Sigmoid colon (tissue), 7 donors: ENCODE measurements around the gene CEACAM5. TPM values are rescaled to one million over a fixed set of nuclear protein-coding genes. Genes with fewer than 3 reads are reported as not detected.

Source experiments
- DNase-seq: peaks from one replicate; pipeline ENCODE4 v3.0.0-alpha.2; 2019
- H3K27ac ChIP-seq, 4 donors: fragments of 200-600 bp; sonication (generic); one replicate each; pipeline ENCODE4 v1.5.1; 2016 to 2019; ENCODE audit warnings: mild to moderate bottlenecking in 1 of 4
- H3K27me3 ChIP-seq, 3 donors: fragments of 200-600 bp; sonication (generic); one replicate each; pipeline ENCODE4 v1.5.1; 2019; ENCODE audit warnings: mild to moderate bottlenecking in 1 of 3
- H3K36me3 ChIP-seq, 4 donors: fragments of 200-600 bp; sonication (generic); one replicate each; pipeline ENCODE4 v1.5.1; 2016 to 2019
- H3K4me1 ChIP-seq, 4 donors: fragments of 200-600 bp; sonication (generic); one replicate each; pipeline ENCODE4 v1.5.1; 2017 to 2019
- H3K4me3 ChIP-seq, 4 donors: fragments of 200-600 bp; sonication (generic); one replicate each; pipeline ENCODE4 v1.5.1; 2017 to 2019; ENCODE audit warnings: mild to moderate bottlenecking in 2 of 4, moderate library complexity in 1 of 4
- H3K9me3 ChIP-seq, 4 donors: fragments of 200-600 bp in 3 of 4; sonication (generic) in 3 of 4; one replicate each; pipeline versions ENCODE4 v1.5.1 to v1.6.1; 2013 to 2019
- EP300 ChIP-seq, 4 donors: sonication (generic); formaldehyde crosslinking; IDR thresholded peaks; one replicate each; pipeline ENCODE4 v1.6.1; 2017; ENCODE audit warnings: antibody characterized with exemption in 4 of 4
- POLR2A ChIP-seq, 2 donors: fragments of 450-650 bp; IDR thresholded peaks; one replicate each; pipeline ENCODE4 v1.6.1; 2016; ENCODE audit warnings: antibody characterized with exemption in 2 of 2, mild to moderate bottlenecking in 2 of 2, moderate library complexity in 2 of 2
- POLR2AphosphoS5 ChIP-seq, 4 donors: sonication (generic); formaldehyde crosslinking; IDR thresholded peaks; one replicate each; pipeline ENCODE4 v1.6.1; 2017; ENCODE audit warnings: antibody characterized with exemption in 4 of 4
- WGBS, 2 donors: extraction: QIAGEN DNeasy Blood & Tissue Kit; methylation state at CpG; one replicate each; pipeline ENCODE4 v1.1.7; 2013; 5-methylcytosine and 5-hydroxymethylcytosine counted together
- intact Hi-C: fragments of 100-400 bp; cut with DNase I; formaldehyde crosslinking; loops from one replicate; pipeline ENCODE4 v1.15.1; 2023
- polyA plus RNA-seq, 3 donors: library from polyadenylated mRNA; stranded (reverse); fragments of 200-250 nt; gene quantifications; one replicate each; pipeline ENCODE4 v1.2.3, GENCODE V29; 2013
- total RNA-seq, 4 donors: library from RNA; depleted of rRNA; stranded (reverse); fragments of >200 nt; gene quantifications; one replicate each; pipeline ENCODE4 v1.1.0, GENCODE V29; 2016
- TF ChIP-seq, protein P1 (sequence below), 4 experiments: fragments of 450-650 bp in 3 of 4; fragments of 200-600 bp in 1 of 4; IDR thresholded peaks; one replicate each; pipeline ENCODE4 v1.5.1; 2016 to 2019; ENCODE audit warnings: antibody characterized with exemption in 4 of 4, mild to moderate bottlenecking in 3 of 4, moderate library complexity in 2 of 4
- donor health status: healthy with polysubstance abuse.
- donor health status: Bipolar disorder and iron deficiency.
- donor health status: healthy.

CEACAM5 gene
- total and polyA plus RNA-seq, 7 donors = 0.16 to 1,632 (median 87.8) TPM; not detected in 1

- TF ChIP-seq POLR2AphosphoS5 (IDR thresholded peaks at IDR 0.05) (no peak), POLR2A (IDR thresholded peaks at IDR 0.05) (no peak), EP300 (IDR thresholded peaks at IDR 0.05) (no peak)
- TF ChIP-seq, protein P1, sequence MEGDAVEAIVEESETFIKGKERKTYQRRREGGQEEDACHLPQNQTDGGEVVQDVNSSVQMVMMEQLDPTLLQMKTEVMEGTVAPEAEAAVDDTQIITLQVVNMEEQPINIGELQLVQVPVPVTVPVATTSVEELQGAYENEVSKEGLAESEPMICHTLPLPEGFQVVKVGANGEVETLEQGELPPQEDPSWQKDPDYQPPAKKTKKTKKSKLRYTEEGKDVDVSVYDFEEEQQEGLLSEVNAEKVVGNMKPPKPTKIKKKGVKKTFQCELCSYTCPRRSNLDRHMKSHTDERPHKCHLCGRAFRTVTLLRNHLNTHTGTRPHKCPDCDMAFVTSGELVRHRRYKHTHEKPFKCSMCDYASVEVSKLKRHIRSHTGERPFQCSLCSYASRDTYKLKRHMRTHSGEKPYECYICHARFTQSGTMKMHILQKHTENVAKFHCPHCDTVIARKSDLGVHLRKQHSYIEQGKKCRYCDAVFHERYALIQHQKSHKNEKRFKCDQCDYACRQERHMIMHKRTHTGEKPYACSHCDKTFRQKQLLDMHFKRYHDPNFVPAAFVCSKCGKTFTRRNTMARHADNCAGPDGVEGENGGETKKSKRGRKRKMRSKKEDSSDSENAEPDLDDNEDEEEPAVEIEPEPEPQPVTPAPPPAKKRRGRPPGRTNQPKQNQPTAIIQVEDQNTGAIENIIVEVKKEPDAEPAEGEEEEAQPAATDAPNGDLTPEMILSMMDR (IDR thresholded peaks at IDR 0.05) = no peak
- Histone ChIP-seq H3K27ac (no peak overlapping the region), H3K36me3 (no peaks in the 10 kb centered on the region), H3K9me3 (no peaks in the 10 kb centered on the region), H3K27me3 (peaks cover 0 to 6% (median 0%) of the 10 kb centered on the region in 3 donors), H3K4me3 (no peak overlapping the region), H3K4me1 (no peaks in the 10 kb centered on the region)
- 87 to 96% methylated on average over 2 of the region's 2 CpGs for WGBS, 2 donors
- intact Hi-C loops = no loop called here
- DNase-seq = no peak
These were observed 63.0 kb downstream of the CEACAM5 start for GRCh38 chr19:41771410-41771809.

DNA sequence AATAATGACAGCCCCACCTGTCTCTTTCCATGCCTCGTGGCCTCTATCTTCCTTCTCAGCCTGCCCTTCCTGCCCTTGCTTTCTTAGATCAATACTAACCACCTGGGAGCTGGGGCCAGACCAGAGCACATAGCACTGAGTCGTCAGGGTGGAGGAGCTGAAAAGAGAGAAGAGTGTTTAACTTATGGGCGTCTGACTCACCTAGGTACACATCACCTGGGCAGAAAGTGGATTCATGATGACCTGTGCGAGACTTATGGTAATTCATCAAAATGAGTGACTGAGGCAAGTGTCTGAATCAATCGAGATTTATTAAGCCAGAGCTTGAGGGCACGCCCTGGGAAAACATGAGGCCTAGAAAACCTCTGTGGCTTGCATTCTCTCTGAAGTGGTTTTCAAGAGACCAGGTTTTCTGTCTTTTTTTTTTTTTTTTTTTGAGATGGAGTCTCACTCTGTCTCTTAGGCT lies 66.1 kb downstream of the CEACAM5 start:
- no peak for DNase-seq
- 11 to 39% methylated on average over 6 of the region's 6 CpGs for whole genome bisulfite sequencing, 2 donors
- TF ChIP-seq, protein P1 (IDR thresholded peaks at IDR 0.05) = no peak
- Histone ChIP-seq H3K9me3 (no peaks in the 10 kb centered on the region), H3K27ac (no peak overlapping the region), H3K27me3 (peaks cover 0 to 6% (median 0%) of the 10 kb centered on the region in 3 donors), H3K36me3 (no peaks in the 10 kb centered on the region), H3K4me1 (no peaks in the 10 kb centered on the region), H3K4me3 (no peak overlapping the region)
- intact Hi-C loops = no loop called here

- Histone ChIP-seq H3K9me3 (no peaks in the 10 kb centered on the region), H3K4me1 (no peaks in the 10 kb centered on the region), H3K36me3 (no peaks in the 10 kb centered on the region), H3K27ac (no peak overlapping the region), H3K27me3 (peaks cover 0 to 21% (median 0%) of the 10 kb centered on the region in 3 donors), H3K4me3 (no peak overlapping the region)
- WGBS, 2 donors = 29 to 53% methylated on average over 2 of the region's 2 CpGs
- DNase-seq = no peak
- TF ChIP-seq POLR2A (IDR thresholded peaks at IDR 0.05) (no peak), EP300 (IDR thresholded peaks at IDR 0.05) (no peak), POLR2AphosphoS5 (IDR thresholded peaks at IDR 0.05) (no peak)
- TF ChIP-seq, protein P1 (IDR thresholded peaks at IDR 0.05) = no peak
- intact Hi-C loops = no loop called here
These were observed 68.3 kb downstream of the CEACAM5 start for GRCh38 chr19:41776700-41777099.

Other genes starting within 250 kb of the CEACAM5 start
- gene CEACAM21, start 132.5 kb upstream of the CEACAM5 start, total RNA-seq = 1 to 10 TPM in 3 of 4 donors, not detected in 1; 1.5 to 4.3 (median 2.2) TPM
- gene CEACAM21, start 132.5 kb upstream of the CEACAM5 start, polyA plus RNA-seq = 10 to 100 TPM in 1 of 3 donors, not detected in 2; 11.9 TPM
- gene CEACAM4, start 81.6 kb upstream of the CEACAM5 start, total RNA-seq = 1 to 10 TPM in 2 of 4 donors, not detected in 2; 1.9 to 3.6 TPM
- 1 to 10 TPM in 1 of 3 donors, not detected in 2; 1.6 TPM for gene CEACAM4, start 81.6 kb upstream of the CEACAM5 start, polyA plus RNA-seq
- gene CEACAM7, start 20.4 kb upstream of the CEACAM5 start, total RNA-seq = 1 to 10 TPM in 2 of 4 donors, under 1 TPM in 1, not detected in 1; 0.49 to 1.4 (median 1.1) TPM
- 1,000 to 10,000 TPM in 1 of 3 donors, 100 to 1,000 TPM in 2; 282 to 1,079 (median 306) TPM for gene CEACAM7, start 20.4 kb upstream of the CEACAM5 start, polyA plus RNA-seq
- under 1 TPM in 3 of 4 donors, not detected in 1; 0.27 to 0.71 (median 0.28) TPM for gene CEACAM6, start 46.9 kb downstream of the CEACAM5 start, total RNA-seq
- gene CEACAM6, start 46.9 kb downstream of the CEACAM5 start, polyA plus RNA-seq = 100 to 1,000 TPM in 2 of 3 donors, 10 to 100 TPM in 1; 35.4 to 516 (median 161) TPM
- not detected for gene CEACAM3, start 88.0 kb downstream of the CEACAM5 start, total RNA-seq
- 1 to 10 TPM in 1 of 3 donors, not detected in 2; 2.3 TPM for gene CEACAM3, start 88.0 kb downstream of the CEACAM5 start, polyA plus RNA-seq
- gene LYPD4, start 136.1 kb downstream of the CEACAM5 start, total RNA-seq = not detected
- gene LYPD4, start 136.1 kb downstream of the CEACAM5 start, polyA plus RNA-seq = under 1 TPM in 1 of 3 donors, not detected in 2; 0.60 TPM
- not detected for gene DMRTC2, start 136.4 kb downstream of the CEACAM5 start, total RNA-seq
- gene DMRTC2, start 136.4 kb downstream of the CEACAM5 start, polyA plus RNA-seq = not detected
- gene RPS19, start 151.6 kb downstream of the CEACAM5 start, total RNA-seq = 1,000 to 10,000 TPM in 2 of 4 donors, 100 to 1,000 TPM in 2; 738 to 1,695 (median 1,093) TPM
- gene RPS19, start 151.6 kb downstream of the CEACAM5 start, polyA plus RNA-seq = 1,000 to 10,000 TPM; 2,128 to 3,435 (median 2,711) TPM
- gene CD79A, start 168.7 kb downstream of the CEACAM5 start, total RNA-seq = not detected
- gene CD79A, start 168.7 kb downstream of the CEACAM5 start, polyA plus RNA-seq = 100 to 1,000 TPM in 1 of 3 donors, 1 to 10 TPM in 2; 1.8 to 169 (median 3.6) TPM
- gene ARHGEF1, start 174.6 kb downstream of the CEACAM5 start, total RNA-seq = 10 to 100 TPM; 31.8 to 65.4 (median 34.8) TPM
- gene ARHGEF1, start 174.6 kb downstream of the CEACAM5 start, polyA plus RNA-seq = 100 to 1,000 TPM in 1 of 3 donors, 10 to 100 TPM in 2; 30.5 to 151 (median 45.0) TPM
- not detected for gene ERFL, start 219.8 kb downstream of the CEACAM5 start, total RNA-seq
- gene ERFL, start 219.8 kb downstream of the CEACAM5 start, polyA plus RNA-seq = 1 to 10 TPM in 1 of 3 donors, not detected in 2; 1.3 TPM